ENCODE data around the gene GSTA3.

Gene GSTA3

DNA sequence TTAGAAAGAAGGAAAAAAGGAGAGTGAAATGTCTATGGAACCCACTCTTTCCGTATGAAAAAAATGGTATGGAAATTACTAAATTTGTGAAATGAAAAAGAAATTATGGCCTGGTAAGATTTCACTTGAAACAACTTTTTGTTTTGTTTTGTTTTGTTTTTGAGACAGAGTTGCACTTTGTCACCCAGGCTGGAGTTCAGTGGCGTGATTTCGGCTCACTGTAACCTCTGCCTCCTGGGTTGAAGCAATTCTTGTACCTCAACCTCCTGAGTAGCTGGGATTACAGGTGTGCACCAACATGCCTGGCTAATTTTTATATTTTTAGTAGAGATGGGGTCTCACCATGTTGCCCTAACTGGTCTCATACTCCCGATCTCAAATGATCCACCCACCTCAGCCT, 51.1 kb downstream of the GSTA3 start:
- DNase-seq (ENCODE audit: low spot score), result no peak

DNA sequence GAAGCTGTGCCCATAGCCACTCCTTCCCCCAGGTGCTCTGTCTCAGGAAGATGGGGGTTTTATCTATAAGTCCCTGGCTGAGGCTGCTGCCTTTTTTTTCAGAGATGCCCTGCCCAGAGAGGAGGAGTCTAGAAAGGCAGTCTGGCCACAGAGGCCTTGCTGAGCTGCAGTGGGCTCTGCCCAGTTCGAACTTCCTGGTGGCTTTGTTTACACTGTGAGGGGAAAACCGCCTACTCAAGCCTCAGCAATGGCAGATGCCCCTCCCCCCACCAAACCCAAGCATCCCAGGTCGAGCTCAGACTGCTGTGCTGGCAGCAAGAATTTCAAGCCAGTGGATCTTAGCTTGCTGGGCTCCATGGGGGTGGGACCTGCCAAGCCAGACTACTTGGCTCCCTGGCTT, 53.4 kb downstream of the GSTA3 start:
- peak; percentile 6 for DNase-seq (ENCODE audit: low spot score)

DNA sequence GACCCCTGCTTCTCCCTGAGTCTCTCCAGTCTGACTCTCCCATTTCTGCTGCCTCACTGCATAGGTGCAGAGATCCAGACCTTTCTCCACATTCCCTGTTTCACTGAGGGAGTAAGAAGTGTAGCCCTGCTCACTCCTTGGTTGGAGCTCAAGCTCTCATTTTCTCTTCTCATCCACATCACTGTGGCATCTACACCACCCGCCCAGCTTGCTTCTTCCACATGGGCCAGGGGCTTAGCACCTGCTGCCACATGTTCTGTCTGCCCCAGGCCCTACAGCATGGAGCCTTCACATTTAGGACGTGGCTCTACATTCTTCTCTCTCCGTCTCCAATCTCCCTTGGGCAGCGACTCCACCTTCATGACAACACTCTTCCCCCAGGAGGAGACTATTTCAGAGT, 60.4 kb downstream of the GSTA3 start:
- DNase-seq (ENCODE audit: low spot score), result no peak

Data from LoVo (cell line).